HL-60 (cell line): ENCODE results near the gene ZNF783.

Experiments
- POLR2AphosphoS5 ChIP-seq: IDR thresholded peaks from 2 replicates; pipeline ENCODE4 v1.6.1; 2012; ENCODE audit warnings: low read depth
- TF ChIP-seq, protein P1 (sequence below): IDR thresholded peaks from one replicate; pipeline ENCODE4 v1.5.1; 2011; ENCODE audit warnings: low read length, control low read depth, inconsistent platforms; ENCODE audit not compliant: insufficient read depth
- TF ChIP-seq, protein P2 (sequence below): IDR thresholded peaks from 2 replicates; pipeline ENCODE4 v1.6.1; 2012; ENCODE audit warnings: low read depth; ENCODE audit not compliant: insufficient replicate concordance

DNA sequence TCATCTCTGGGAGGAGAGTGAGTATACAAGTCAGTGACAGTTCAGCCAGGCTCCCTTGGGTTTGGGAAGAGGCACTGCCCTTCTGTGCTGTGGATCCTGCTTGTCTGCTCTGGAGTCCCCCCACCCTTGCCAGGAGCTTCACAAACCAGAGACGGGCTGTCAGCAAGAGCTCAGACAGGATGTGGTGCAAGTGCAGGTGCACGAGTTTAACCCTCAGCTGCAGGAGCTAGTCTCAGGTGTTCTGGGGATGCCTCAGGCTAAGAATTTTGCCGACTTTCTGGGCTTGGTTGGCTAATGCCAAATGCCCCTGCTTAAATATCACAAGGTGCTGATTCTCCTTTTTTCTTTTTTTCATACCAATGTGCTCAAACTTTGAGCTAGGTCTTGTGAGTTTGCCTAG lies 22.3 kb downstream of the ZNF783 start:
- TF ChIP-seq, protein P1, sequence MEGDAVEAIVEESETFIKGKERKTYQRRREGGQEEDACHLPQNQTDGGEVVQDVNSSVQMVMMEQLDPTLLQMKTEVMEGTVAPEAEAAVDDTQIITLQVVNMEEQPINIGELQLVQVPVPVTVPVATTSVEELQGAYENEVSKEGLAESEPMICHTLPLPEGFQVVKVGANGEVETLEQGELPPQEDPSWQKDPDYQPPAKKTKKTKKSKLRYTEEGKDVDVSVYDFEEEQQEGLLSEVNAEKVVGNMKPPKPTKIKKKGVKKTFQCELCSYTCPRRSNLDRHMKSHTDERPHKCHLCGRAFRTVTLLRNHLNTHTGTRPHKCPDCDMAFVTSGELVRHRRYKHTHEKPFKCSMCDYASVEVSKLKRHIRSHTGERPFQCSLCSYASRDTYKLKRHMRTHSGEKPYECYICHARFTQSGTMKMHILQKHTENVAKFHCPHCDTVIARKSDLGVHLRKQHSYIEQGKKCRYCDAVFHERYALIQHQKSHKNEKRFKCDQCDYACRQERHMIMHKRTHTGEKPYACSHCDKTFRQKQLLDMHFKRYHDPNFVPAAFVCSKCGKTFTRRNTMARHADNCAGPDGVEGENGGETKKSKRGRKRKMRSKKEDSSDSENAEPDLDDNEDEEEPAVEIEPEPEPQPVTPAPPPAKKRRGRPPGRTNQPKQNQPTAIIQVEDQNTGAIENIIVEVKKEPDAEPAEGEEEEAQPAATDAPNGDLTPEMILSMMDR = no peak
- TF ChIP-seq, protein P2, sequence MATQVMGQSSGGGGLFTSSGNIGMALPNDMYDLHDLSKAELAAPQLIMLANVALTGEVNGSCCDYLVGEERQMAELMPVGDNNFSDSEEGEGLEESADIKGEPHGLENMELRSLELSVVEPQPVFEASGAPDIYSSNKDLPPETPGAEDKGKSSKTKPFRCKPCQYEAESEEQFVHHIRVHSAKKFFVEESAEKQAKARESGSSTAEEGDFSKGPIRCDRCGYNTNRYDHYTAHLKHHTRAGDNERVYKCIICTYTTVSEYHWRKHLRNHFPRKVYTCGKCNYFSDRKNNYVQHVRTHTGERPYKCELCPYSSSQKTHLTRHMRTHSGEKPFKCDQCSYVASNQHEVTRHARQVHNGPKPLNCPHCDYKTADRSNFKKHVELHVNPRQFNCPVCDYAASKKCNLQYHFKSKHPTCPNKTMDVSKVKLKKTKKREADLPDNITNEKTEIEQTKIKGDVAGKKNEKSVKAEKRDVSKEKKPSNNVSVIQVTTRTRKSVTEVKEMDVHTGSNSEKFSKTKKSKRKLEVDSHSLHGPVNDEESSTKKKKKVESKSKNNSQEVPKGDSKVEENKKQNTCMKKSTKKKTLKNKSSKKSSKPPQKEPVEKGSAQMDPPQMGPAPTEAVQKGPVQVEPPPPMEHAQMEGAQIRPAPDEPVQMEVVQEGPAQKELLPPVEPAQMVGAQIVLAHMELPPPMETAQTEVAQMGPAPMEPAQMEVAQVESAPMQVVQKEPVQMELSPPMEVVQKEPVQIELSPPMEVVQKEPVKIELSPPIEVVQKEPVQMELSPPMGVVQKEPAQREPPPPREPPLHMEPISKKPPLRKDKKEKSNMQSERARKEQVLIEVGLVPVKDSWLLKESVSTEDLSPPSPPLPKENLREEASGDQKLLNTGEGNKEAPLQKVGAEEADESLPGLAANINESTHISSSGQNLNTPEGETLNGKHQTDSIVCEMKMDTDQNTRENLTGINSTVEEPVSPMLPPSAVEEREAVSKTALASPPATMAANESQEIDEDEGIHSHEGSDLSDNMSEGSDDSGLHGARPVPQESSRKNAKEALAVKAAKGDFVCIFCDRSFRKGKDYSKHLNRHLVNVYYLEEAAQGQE = no peak
- TF ChIP-seq POLR2AphosphoS5 = no peak
